ENCODE data around the gene GRAMD1A.

DNA sequence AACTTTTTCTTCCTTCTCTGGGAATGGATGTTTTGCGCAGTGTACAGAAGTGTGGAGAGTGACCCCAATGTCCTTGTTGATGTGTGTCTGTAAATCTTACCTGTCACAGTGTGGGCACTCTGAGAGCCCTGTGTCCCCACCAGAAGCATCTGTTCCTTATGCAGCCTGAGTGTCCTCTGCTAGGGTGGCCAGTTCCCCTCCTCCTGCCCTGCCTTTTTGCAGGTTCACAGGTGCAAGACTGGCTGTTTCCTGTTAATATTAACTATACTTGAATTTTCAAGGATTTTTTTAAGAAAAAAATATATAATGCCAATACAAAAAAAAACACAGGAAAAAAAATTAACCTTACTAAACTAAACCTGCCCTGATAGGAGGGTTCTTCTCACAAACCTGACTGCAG is 12.0 kb upstream of the GRAMD1A start:
- TF ChIP-seq, protein P1, sequence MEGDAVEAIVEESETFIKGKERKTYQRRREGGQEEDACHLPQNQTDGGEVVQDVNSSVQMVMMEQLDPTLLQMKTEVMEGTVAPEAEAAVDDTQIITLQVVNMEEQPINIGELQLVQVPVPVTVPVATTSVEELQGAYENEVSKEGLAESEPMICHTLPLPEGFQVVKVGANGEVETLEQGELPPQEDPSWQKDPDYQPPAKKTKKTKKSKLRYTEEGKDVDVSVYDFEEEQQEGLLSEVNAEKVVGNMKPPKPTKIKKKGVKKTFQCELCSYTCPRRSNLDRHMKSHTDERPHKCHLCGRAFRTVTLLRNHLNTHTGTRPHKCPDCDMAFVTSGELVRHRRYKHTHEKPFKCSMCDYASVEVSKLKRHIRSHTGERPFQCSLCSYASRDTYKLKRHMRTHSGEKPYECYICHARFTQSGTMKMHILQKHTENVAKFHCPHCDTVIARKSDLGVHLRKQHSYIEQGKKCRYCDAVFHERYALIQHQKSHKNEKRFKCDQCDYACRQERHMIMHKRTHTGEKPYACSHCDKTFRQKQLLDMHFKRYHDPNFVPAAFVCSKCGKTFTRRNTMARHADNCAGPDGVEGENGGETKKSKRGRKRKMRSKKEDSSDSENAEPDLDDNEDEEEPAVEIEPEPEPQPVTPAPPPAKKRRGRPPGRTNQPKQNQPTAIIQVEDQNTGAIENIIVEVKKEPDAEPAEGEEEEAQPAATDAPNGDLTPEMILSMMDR (IDR thresholded peaks at IDR 0.05) = no peak
- no peak for TF ChIP-seq POLR2A (IDR thresholded peaks at IDR 0.05)

All from body of pancreas (tissue), 4 donors.